ENCODE results near the gene RET. TPM values are rescaled to one million over a fixed set of nuclear protein-coding genes. Genes with fewer than 3 reads are reported as not detected.

The RET gene
- total RNA-seq, 4 donors from 2014 or later, result 0.79 to 1.3 (median 0.96) TPM

GRCh38 chr10:43121444-43121843 lies 44.6 kb downstream of the RET start:
- TF ChIP-seq, protein P1, sequence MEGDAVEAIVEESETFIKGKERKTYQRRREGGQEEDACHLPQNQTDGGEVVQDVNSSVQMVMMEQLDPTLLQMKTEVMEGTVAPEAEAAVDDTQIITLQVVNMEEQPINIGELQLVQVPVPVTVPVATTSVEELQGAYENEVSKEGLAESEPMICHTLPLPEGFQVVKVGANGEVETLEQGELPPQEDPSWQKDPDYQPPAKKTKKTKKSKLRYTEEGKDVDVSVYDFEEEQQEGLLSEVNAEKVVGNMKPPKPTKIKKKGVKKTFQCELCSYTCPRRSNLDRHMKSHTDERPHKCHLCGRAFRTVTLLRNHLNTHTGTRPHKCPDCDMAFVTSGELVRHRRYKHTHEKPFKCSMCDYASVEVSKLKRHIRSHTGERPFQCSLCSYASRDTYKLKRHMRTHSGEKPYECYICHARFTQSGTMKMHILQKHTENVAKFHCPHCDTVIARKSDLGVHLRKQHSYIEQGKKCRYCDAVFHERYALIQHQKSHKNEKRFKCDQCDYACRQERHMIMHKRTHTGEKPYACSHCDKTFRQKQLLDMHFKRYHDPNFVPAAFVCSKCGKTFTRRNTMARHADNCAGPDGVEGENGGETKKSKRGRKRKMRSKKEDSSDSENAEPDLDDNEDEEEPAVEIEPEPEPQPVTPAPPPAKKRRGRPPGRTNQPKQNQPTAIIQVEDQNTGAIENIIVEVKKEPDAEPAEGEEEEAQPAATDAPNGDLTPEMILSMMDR (IDR thresholded peaks at IDR 0.05), result no peak
- ATAC-seq (ENCODE audit: low FRiP score), result no peak
- no peak for DNase-seq (ENCODE audit: low spot score)

DNA sequence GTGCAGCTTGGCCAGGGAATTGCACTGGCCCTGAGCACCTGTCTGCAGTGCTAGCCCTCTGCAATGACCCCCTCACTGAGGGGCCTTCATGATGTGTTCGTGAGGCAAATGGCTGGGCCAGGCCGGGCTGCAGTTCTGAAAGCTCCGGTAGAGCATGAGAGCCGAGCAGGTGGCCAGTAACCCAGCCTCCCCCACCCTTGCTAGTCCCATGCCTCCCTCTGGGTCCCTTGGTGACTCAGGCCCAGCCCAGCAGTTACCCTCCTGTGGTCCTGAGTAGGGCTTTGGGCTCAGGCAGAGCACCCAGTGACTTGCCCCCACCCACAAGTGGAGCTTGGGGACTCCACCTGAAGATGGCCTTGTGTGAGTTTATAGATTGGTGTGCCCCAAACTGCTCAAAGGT lies 45.2 kb downstream of the RET start:
- TF ChIP-seq, protein P1 (IDR thresholded peaks at IDR 0.05), result no peak
- ATAC-seq (ENCODE audit: low FRiP score) (no peak), DNase-seq (ENCODE audit: low spot score) (no peak)

DNA sequence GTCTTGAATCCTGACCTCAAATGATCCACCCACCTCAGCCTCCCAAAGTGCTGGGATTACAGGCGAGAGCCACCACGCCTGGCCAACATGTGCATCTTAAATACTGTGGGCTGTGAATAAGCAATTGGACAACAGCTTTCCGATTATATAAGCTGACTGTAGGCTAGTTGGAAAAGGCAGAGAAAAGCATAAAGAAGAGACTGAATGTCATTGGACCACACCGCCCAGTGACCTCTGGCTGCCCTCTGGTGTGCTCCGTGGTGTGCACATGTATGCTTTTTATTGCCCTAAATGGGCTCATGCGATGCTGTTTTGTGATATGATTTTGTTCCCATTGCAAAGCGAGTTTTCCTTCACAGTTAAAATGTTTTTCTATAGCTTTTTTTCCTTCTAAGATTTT lies 46.0 kb downstream of the RET start:
- TF ChIP-seq, protein P1 (IDR thresholded peaks at IDR 0.05), result no peak
- DNase-seq (ENCODE audit: low spot score) (no peak), ATAC-seq (ENCODE audit: low FRiP score) (no peak)

DNA sequence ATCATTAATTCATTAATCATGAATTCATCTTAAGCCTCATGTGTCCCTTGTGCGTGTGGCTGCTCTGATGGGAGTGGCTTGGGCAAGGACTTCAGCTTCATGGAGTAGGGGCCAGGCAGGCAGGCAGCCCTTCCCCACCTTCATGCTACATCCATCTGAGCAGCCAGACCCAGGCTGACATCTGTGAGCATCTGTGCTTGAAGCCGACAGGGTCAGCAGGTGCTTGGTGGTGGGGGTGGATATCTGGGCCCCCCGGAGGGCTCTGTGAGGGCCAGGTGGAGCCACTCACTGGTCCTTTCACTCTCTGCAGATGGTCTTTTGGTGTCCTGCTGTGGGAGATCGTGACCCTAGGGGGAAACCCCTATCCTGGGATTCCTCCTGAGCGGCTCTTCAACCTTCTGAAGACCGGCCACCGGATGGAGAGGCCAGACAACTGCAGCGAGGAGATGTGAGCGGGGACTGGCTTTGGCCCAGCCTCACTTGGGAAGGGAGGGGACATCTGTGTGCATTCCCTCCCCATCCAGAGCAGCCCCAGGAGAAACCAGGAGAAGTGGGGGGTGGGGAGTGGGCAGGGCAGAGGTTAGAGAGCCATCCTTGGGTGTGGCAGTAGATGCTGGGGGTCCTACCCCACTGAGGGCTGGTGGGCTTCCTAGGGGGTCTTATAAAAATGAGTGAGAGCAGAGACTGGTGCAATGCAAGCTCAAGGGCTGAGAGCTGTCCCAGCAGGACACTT lies 46.7 kb downstream of the RET start:
- DNase-seq (ENCODE audit: low spot score) (no peak), ATAC-seq (ENCODE audit: low FRiP score) (no peak)
- TF ChIP-seq, protein P1 (IDR thresholded peaks at IDR 0.05), result no peak

DNA sequence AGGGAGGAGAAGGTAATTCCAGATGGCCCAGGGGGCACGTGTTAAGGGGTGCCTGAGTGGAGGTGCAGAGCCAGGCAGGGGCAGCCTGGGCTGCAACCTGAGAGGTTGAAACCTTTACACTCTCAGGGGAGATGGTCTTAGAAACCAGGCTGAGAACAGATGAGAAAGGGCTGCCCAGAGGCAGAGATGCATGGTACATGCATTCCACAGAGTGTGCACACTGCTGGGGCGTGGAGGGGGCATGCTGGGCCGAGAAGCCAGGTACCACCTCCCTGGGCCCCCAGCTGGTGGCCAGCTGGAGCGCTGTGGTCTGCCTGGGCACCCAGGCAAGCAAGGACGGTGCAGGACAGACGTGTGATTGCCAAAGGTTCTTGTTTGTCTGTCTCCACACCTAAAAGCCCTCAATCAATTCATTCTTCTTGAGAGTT lies 47.2 kb downstream of the RET start:
- TF ChIP-seq, protein P1 (IDR thresholded peaks at IDR 0.05), result no peak

DNA sequence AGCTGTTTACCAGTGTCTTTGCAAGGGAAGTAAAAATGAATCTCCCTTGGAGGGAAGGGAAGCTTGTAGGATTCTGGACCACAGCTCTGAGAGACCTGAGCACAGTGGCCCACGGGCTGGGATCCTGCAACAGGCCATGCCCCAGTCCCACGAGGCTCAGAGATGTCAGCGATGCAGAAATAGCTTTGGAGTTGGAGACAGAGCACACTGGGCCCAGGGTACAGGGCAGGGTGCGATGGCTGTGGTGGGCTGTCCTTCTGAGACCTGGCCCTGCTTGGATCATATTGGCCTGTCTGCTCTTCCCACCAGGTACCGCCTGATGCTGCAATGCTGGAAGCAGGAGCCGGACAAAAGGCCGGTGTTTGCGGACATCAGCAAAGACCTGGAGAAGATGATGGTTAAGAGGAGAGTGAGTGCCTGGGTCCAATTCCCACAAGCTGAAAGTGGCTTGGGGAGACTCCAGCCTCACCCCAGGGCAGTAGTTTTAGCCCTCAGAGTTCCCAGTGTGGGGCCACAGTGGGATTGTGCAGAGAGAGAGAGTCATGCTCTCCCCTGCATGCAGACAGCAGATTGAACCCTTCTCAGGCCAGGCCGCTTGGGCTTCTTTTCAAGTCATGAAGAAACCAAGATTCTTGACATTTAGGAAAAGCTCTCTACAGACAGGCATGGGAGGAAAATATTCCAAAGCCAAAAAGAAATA lies 47.9 kb downstream of the RET start:
- no peak for ATAC-seq (ENCODE audit: low FRiP score)
- no peak for DNase-seq (ENCODE audit: low spot score)
- TF ChIP-seq, protein P1 (IDR thresholded peaks at IDR 0.05), result no peak

More for the DNA sequence above, 47.2 kb downstream of the RET start:
- no peak for ATAC-seq (ENCODE audit: low FRiP score)
- no peak for DNase-seq (ENCODE audit: low spot score)
